CD4-positive, alpha-beta memory T cell (primary cell): Measurements from ENCODE around the gene TMEM61. TPM values are rescaled to one million over a fixed set of nuclear protein-coding genes. Genes with fewer than 3 reads are reported as not detected.

ENCODE experiments used
- CTCF ChIA-PET: fragments of 350-600 bp; sonication (Branson Sonifier 250); formaldehyde crosslinking; loops from one replicate; lab custom pipeline; 2021; ENCODE audit warnings: inconsistent platforms; ENCODE audit not compliant: partially characterized antibody; lab: Charles Lee
- POLR2A ChIA-PET: fragments of 350-600 bp; sonication (Branson Sonifier 250); formaldehyde crosslinking; loops from one replicate; lab custom pipeline; 2021; ENCODE audit not compliant: partially characterized antibody; lab: Charles Lee
- DNase-seq, 5 donors: peaks; one replicate each; pipeline versions ENCODE4 v3.0.0 to v3.0.0-alpha.2; 2020 to 2022; ENCODE audit warnings: mixed read lengths in 1 of 5
- H3K27ac ChIP-seq: one replicate; pipeline ENCODE4 v1.7.0; 2013; ENCODE audit warnings: low read depth, low read length
- H3K27me3 ChIP-seq: 2 replicates; pipeline ENCODE4 v1.7.0; 2013; ENCODE audit warnings: mild to moderate bottlenecking, low read length, moderate library complexity; ENCODE audit not compliant: insufficient read depth
- H3K36me3 ChIP-seq: 2 replicates; pipeline ENCODE4 v1.7.0; 2013; ENCODE audit warnings: mild to moderate bottlenecking, low read length, moderate library complexity; ENCODE audit not compliant: insufficient read depth
- H3K4me1 ChIP-seq: 2 replicates; pipeline ENCODE4 v1.7.0; 2013; ENCODE audit warnings: mild to moderate bottlenecking, low read length, moderate library complexity; ENCODE audit not compliant: insufficient read depth
- H3K4me3 ChIP-seq, 2 donors: one replicate each; pipeline ENCODE4 v1.7.0; 2013; ENCODE audit warnings: low read length in 2 of 2, mild to moderate bottlenecking in 1 of 2
- H3K9me3 ChIP-seq, 2 donors: one replicate each; pipeline ENCODE4 v1.7.0; 2013; ENCODE audit warnings: low read length in 2 of 2, control low read depth in 1 of 2; ENCODE audit not compliant: control insufficient read depth in 1 of 2
- H3K27ac Mint-ChIP-seq, 7 donors: one replicate each; pipeline ENCODE4 v1.8.0; 2020 to 2021; ENCODE audit warnings: mixed read lengths in 7 of 7, mild to moderate bottlenecking in 6 of 7, inconsistent platforms in 3 of 7, moderate library complexity in 3 of 7
- H3K27me3 Mint-ChIP-seq, 2 donors: one replicate each; pipeline ENCODE4 v1.8.0; 2020 to 2021; ENCODE audit warnings: mixed read lengths in 2 of 2
- H3K36me3 Mint-ChIP-seq, 2 donors: one replicate each; pipeline ENCODE4 v1.8.0; 2020 to 2021; ENCODE audit warnings: mixed read lengths in 2 of 2, inconsistent platforms in 1 of 2, mild to moderate bottlenecking in 1 of 2
- H3K4me1 Mint-ChIP-seq, 4 donors: one replicate each; pipeline ENCODE4 v1.8.0; 2020 to 2021; ENCODE audit warnings: mixed read lengths in 4 of 4, mild to moderate bottlenecking in 1 of 4
- H3K4me3 Mint-ChIP-seq, 8 donors: one replicate each; pipeline ENCODE4 v1.8.0; 2020 to 2021; ENCODE audit warnings: mixed read lengths in 8 of 8, mild to moderate bottlenecking in 7 of 8, moderate library complexity in 6 of 8, inconsistent platforms in 3 of 8
- H3K9me3 Mint-ChIP-seq, 8 donors: one replicate each; pipeline ENCODE4 v1.8.0; 2020 to 2021; ENCODE audit warnings: mixed read lengths in 8 of 8, mild to moderate bottlenecking in 5 of 8, inconsistent platforms in 3 of 8, moderate library complexity in 1 of 8
- intact Hi-C: fragments of 100-400 bp; cut with micrococcal nuclease; formaldehyde crosslinking; loops from one replicate; pipeline ENCODE4 v1.15.1; 2023
- polyA plus RNA-seq, 2 donors: library from polyadenylated mRNA; unstranded; fragments of 300-500 nt; fragmentation: Illumina TruSeq; gene quantifications; one replicate each; pipeline ENCODE4 v1.2.3, GENCODE V29; 2021
- total RNA-seq, 2 experiments: library from RNA; stranded (reverse); gene quantifications; one replicate each; pipeline ENCODE4 v1.2.3, GENCODE V29; 2021

TMEM61 gene
- total and polyA plus RNA-seq, 4 experiments from 2014 or later = not detected

DNA sequence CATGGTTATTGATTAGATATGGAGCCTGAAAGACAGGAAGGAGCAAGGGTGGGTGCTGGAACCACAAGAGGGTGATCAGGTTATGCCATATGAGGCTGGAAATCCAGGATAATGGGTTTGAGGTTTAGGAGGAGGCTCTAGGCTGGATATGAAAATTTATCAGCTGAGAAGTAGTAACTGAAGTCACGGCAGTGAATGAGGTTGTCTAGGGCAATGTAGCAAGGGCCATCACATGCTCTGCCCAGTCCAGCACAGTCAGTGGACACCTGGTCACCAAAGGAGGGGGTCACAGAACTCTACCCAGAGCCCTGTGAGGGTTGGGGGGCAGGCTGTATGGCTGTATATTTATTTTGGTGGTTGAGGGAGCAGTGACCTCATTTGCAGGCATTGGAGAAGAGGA lies 10.5 kb upstream of the TMEM61 start:
- no peaks in the 10 kb centered on the region for H3K27me3 ChIP-seq
- intact Hi-C loops = no loop called here
- ChIA-PET POLR2A (no interaction called here), CTCF (no interaction called here)
- Mint-ChIP-seq H3K27me3 (peaks cover 22 to 26% of the 10 kb centered on the region in 2 donors), H3K4me1 (peaks cover 5 to 7% (median 6%) of the 10 kb centered on the region in 4 donors), H3K36me3 (no peaks in the 10 kb centered on the region), H3K27ac (no peak overlapping the region), H3K4me3 (no peak overlapping the region), H3K9me3 (no peaks in the 10 kb centered on the region)
- no peak overlapping the region for H3K27ac ChIP-seq
- H3K36me3 ChIP-seq = no peaks in the 10 kb centered on the region
- H3K4me3 ChIP-seq = no peak overlapping the region
- DNase-seq = no peak
- H3K4me1 ChIP-seq = no peaks in the 10 kb centered on the region
- H3K9me3 ChIP-seq = no peaks in the 10 kb centered on the region

- no peak for DNase-seq
- Mint-ChIP-seq H3K4me3 (no peak overlapping the region), H3K4me1 (peaks cover 3 to 6% (median 3%) of the 10 kb centered on the region in 4 donors), H3K27me3 (peaks cover 22 to 25% of the 10 kb centered on the region in 2 donors), H3K9me3 (no peaks in the 10 kb centered on the region), H3K36me3 (no peaks in the 10 kb centered on the region), H3K27ac (no peak overlapping the region)
- H3K4me1 ChIP-seq = no peaks in the 10 kb centered on the region
- no peaks in the 10 kb centered on the region for H3K9me3 ChIP-seq
- intact Hi-C loops = no loop called here
- no peaks in the 10 kb centered on the region for H3K36me3 ChIP-seq
- CTCF ChIA-PET = no interaction called here
- H3K27ac ChIP-seq = no peak overlapping the region
- H3K4me3 ChIP-seq = no peak overlapping the region
- no peaks in the 10 kb centered on the region for H3K27me3 ChIP-seq
- POLR2A ChIA-PET = no interaction called here
Measured at GRCh38 chr1:54970901-54971300, 9.5 kb upstream of the TMEM61 start.

- Histone ChIP-seq H3K4me1 (no peaks in the 10 kb centered on the region), H3K27ac (no peak overlapping the region), H3K4me3 (no peak overlapping the region), H3K36me3 (no peaks in the 10 kb centered on the region), H3K27me3 (no peaks in the 10 kb centered on the region), H3K9me3 (no peaks in the 10 kb centered on the region)
- no peaks in the 10 kb centered on the region for H3K9me3 Mint-ChIP-seq
- no peak for DNase-seq
- H3K27me3 Mint-ChIP-seq = peaks cover 22% of the 10 kb centered on the region in 2 donors
- POLR2A ChIA-PET = no interaction called here
- CTCF ChIA-PET = no interaction called here
- no peak overlapping the region for H3K27ac Mint-ChIP-seq
- peaks cover 0 to 2% (median 0%) of the 10 kb centered on the region in 4 donors for H3K4me1 Mint-ChIP-seq
- H3K36me3 Mint-ChIP-seq = no peaks in the 10 kb centered on the region
- no peak overlapping the region for H3K4me3 Mint-ChIP-seq
- intact Hi-C loops = no loop called here
Measured at GRCh38 chr1:54971317-54971791, 9.1 kb upstream of the TMEM61 start.

GRCh38 chr1:54972436-54972835 lies 8.0 kb upstream of the TMEM61 start:
- Histone ChIP-seq H3K9me3 (no peaks in the 10 kb centered on the region), H3K27me3 (no peaks in the 10 kb centered on the region), H3K4me3 (no peak overlapping the region), H3K27ac (no peak overlapping the region), H3K4me1 (no peaks in the 10 kb centered on the region), H3K36me3 (no peaks in the 10 kb centered on the region)
- DNase-seq = no peak
- H3K4me1 Mint-ChIP-seq = no peaks in the 10 kb centered on the region
- H3K4me3 Mint-ChIP-seq = no peak overlapping the region
- ChIA-PET CTCF (no interaction called here), POLR2A (no interaction called here)
- H3K27ac Mint-ChIP-seq = no peak overlapping the region
- intact Hi-C loops = no loop called here
- no peaks in the 10 kb centered on the region for H3K36me3 Mint-ChIP-seq
- peaks cover 18 to 24% of the 10 kb centered on the region in 2 donors for H3K27me3 Mint-ChIP-seq
- H3K9me3 Mint-ChIP-seq = no peaks in the 10 kb centered on the region

DNA sequence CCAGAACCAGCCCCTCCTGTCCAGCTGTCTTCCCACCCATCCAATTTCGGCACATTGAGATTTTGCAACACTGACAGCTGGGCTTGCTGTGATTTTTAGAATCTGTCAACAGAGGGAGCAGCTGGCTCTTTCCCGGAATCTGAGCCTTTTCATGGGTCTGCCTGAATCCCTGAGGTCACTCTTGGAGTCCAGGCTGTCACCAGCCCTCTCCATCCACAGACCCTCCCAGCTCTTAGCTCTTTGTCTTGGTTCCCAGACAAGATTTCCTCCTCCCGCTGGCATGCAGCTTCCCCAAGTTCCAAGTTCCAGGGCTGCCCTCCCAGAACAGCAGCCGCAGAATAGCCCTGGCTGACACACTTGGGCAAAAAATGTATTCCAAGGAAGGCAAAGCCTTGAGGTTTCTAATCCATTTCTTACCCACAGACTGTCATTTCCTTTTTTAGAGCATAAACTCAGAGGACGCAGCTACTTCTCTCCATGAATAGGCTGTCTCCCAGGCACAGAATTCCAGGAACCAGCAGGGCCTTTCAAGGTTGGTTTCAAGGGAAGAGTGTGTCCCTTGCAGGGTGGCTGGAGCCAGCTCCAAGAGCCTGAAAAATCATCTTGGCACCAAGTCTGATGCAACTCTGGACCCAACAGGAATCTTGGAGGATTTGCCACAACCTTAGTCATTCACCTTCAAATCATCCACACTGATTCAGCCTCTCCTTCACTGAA lies 7.1 kb upstream of the TMEM61 start:
- no peaks in the 10 kb centered on the region for H3K27me3 ChIP-seq
- no peak overlapping the region for H3K27ac ChIP-seq
- H3K9me3 ChIP-seq = no peaks in the 10 kb centered on the region
- POLR2A ChIA-PET = no interaction called here
- no peak overlapping the region for H3K27ac Mint-ChIP-seq
- intact Hi-C loops = no loop called here
- H3K4me1 ChIP-seq = no peaks in the 10 kb centered on the region
- no peaks in the 10 kb centered on the region for H3K9me3 Mint-ChIP-seq
- CTCF ChIA-PET = no interaction called here
- H3K4me3 Mint-ChIP-seq = no peak overlapping the region
- H3K4me1 Mint-ChIP-seq = no peaks in the 10 kb centered on the region
- no peak for DNase-seq
- no peaks in the 10 kb centered on the region for H3K36me3 ChIP-seq
- peaks cover 18 to 28% of the 10 kb centered on the region in 2 donors for H3K27me3 Mint-ChIP-seq
- H3K4me3 ChIP-seq = no peak overlapping the region
- no peaks in the 10 kb centered on the region for H3K36me3 Mint-ChIP-seq

GRCh38 chr1:54975356-54976108 lies 4.9 kb upstream of the TMEM61 start:
- H3K27me3 Mint-ChIP-seq = peaks cover 17 to 23% of the 10 kb centered on the region in 2 donors
- H3K27ac Mint-ChIP-seq = no peak overlapping the region
- no peak overlapping the region for H3K4me3 Mint-ChIP-seq
- POLR2A ChIA-PET = no interaction called here
- no peaks in the 10 kb centered on the region for H3K36me3 ChIP-seq
- no peaks in the 10 kb centered on the region for H3K36me3 Mint-ChIP-seq
- H3K27me3 ChIP-seq = no peaks in the 10 kb centered on the region
- no peaks in the 10 kb centered on the region for H3K9me3 ChIP-seq
- H3K4me1 Mint-ChIP-seq = no peaks in the 10 kb centered on the region
- intact Hi-C loops = no loop called here
- H3K4me3 ChIP-seq = no peak overlapping the region
- no peak overlapping the region for H3K27ac ChIP-seq
- DNase-seq = no peak
- H3K4me1 ChIP-seq = no peaks in the 10 kb centered on the region
- CTCF ChIA-PET = no interaction called here
- H3K9me3 Mint-ChIP-seq = no peaks in the 10 kb centered on the region

DNA sequence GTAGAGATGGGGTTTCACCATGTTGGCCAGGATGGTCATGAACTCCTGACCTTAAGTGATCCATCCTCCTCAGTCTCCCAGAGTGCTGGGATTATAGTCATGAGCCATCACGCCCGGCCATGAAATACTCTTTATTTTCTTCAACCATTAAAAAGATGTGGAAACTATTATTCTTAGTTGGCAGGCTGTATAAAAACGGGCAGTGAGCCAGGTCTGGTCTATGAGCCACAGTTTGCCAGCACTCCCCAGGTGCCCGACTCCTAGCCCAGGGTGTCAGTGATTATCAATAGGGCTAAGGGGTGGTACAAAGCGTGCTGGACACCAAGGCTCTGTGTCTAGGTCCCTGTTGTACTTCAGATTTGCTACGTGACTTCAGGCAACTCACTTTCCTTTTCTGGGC lies 3.7 kb upstream of the TMEM61 start:
- intact Hi-C loops = no loop called here
- ChIA-PET CTCF (no interaction called here), POLR2A (no interaction called here)
- Mint-ChIP-seq H3K9me3 (no peaks in the 10 kb centered on the region), H3K27me3 (peaks cover 20 to 31% of the 10 kb centered on the region in 2 donors), H3K4me1 (peaks cover 0 to 2% (median 0%) of the 10 kb centered on the region in 4 donors), H3K36me3 (no peaks in the 10 kb centered on the region), H3K27ac (no peak overlapping the region), H3K4me3 (no peak overlapping the region)
- Histone ChIP-seq H3K36me3 (no peaks in the 10 kb centered on the region), H3K27ac (no peak overlapping the region), H3K9me3 (no peaks in the 10 kb centered on the region), H3K4me1 (no peaks in the 10 kb centered on the region), H3K4me3 (no peak overlapping the region), H3K27me3 (no peaks in the 10 kb centered on the region)
- no peak for DNase-seq
